ENCODE measurements around the gene RHBDL2.

DNA sequence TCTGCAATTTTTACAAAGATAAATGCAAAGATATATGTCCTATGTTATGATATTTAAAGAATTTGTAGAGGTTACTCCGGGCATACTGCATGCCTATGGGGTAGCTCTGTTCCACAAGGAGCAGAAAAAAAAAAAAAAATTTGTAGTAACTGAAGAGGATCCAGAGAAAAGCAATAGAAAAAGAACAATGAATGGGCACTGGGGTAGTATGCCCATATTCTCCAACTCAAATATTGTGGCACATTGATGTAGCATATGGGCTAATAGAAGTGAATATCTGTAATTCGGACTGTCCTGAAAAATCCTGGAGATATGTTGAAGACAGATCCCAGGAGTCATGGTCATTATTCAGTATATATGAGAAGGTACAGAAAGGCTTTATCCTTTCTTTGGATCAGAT, 48.3 kb upstream of the RHBDL2 start:
- TF ChIP-seq, protein P1, sequence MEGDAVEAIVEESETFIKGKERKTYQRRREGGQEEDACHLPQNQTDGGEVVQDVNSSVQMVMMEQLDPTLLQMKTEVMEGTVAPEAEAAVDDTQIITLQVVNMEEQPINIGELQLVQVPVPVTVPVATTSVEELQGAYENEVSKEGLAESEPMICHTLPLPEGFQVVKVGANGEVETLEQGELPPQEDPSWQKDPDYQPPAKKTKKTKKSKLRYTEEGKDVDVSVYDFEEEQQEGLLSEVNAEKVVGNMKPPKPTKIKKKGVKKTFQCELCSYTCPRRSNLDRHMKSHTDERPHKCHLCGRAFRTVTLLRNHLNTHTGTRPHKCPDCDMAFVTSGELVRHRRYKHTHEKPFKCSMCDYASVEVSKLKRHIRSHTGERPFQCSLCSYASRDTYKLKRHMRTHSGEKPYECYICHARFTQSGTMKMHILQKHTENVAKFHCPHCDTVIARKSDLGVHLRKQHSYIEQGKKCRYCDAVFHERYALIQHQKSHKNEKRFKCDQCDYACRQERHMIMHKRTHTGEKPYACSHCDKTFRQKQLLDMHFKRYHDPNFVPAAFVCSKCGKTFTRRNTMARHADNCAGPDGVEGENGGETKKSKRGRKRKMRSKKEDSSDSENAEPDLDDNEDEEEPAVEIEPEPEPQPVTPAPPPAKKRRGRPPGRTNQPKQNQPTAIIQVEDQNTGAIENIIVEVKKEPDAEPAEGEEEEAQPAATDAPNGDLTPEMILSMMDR (conservative IDR thresholded peaks at IDR 0.05) = no peak
- TF ChIP-seq ZFX (IDR thresholded peaks at IDR 0.05) = no peak
